GM08714 (cell line): Measurements from ENCODE around the gene FLNB.

ENCODE experiments used
- H3K4me3 ChIP-seq: fragments of 200-500 bp; sonication (Bioruptor generic); 2 replicates; pipeline ENCODE4 v1.5.1; 2014; ENCODE audit warnings: mild to moderate bottlenecking, low read length, inconsistent platforms
- ZNF274 ChIP-seq: IDR thresholded peaks from 2 replicates; pipeline ENCODE4 v1.6.1; 2012; ENCODE audit warnings: mild to moderate bottlenecking, low read depth, low read length

FLNB gene

GRCh38 chr3:58009749-58010535 is 1.7 kb downstream of the FLNB start:
- H3K4me3 ChIP-seq = peak overlapping the region; percentile 85; the same call in 1 of the 2 replicates
- no peak for TF ChIP-seq ZNF274

DNA sequence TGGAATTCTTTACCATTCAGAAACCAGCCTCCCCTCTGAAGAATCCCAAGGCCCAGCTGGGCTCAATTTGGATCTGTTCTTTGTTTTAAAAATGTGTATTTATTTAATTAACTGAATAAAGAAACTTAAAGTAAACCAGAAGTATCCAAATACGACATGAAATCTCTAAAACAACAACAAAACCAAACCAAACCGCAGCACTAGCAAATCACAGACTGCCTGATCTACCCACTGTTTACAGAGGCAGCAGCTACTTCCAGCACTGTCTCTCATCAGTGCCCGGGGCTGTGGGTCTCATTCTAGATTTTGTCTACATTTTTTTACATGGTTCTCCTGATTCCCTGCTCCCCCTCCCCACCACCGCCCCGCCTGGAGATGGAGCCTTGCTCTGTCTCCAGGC is 2.3 kb downstream of the FLNB start:
- H3K4me3 ChIP-seq = no peak overlapping the region
- no peak for TF ChIP-seq ZNF274

- TF ChIP-seq ZNF274 = no peak
- no peak overlapping the region for H3K4me3 ChIP-seq
Measured at GRCh38 chr3:58011580-58011979, 3.4 kb downstream of the FLNB start.

DNA sequence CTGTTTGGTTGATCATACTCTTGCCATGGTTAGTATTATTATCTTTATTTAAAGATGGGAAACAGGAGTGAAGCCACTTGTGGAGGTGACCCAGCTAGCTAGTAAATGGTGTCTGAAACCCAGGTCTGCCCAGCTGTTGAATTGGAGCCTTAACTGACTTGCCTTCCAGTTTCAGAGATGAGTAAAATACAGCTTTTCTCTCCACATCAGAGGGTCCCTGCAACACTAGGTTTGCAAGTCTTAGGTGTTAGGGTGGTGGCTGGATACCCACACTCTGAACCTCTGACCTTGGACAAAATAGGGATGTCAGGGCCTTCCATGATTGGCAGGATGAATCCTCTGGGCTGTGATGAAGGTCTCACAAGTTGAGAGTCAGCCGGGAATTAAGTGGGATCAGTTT is 4.1 kb downstream of the FLNB start:
- no peak overlapping the region for H3K4me3 ChIP-seq
- TF ChIP-seq ZNF274 = no peak

GRCh38 chr3:58013099-58013498 is 4.9 kb downstream of the FLNB start:
- TF ChIP-seq ZNF274 = no peak
- H3K4me3 ChIP-seq = no peak overlapping the region

GRCh38 chr3:58013973-58014649 is 5.9 kb downstream of the FLNB start:
- TF ChIP-seq ZNF274 = no peak
- no peak overlapping the region for H3K4me3 ChIP-seq

- TF ChIP-seq ZNF274 = no peak
- H3K4me3 ChIP-seq = no peak overlapping the region
Measured at GRCh38 chr3:58015520-58015915, 7.3 kb downstream of the FLNB start.

DNA sequence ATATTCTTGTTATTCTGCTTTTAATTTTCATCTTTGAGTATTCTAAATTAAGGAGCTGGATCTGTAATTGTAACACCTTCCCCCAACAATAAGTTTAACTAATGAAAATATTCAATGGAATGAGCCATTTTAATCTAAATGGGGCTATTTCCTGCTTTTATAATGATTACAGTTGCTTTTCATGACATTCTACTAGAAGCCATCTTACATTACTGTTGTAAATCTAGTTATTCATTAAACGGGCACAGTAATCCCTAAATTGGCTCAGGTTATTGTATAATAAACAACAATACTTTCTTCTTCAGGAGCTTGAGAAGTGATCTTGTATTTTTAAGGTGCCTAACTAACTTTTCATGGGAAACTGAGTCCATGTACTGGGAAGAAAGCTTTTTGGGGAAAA is 8.5 kb downstream of the FLNB start:
- H3K4me3 ChIP-seq = no peak overlapping the region
- TF ChIP-seq ZNF274 = no peak

- TF ChIP-seq ZNF274 = no peak
- H3K4me3 ChIP-seq = no peak overlapping the region
Measured at GRCh38 chr3:58018892-58019742, 10.9 kb downstream of the FLNB start.

DNA sequence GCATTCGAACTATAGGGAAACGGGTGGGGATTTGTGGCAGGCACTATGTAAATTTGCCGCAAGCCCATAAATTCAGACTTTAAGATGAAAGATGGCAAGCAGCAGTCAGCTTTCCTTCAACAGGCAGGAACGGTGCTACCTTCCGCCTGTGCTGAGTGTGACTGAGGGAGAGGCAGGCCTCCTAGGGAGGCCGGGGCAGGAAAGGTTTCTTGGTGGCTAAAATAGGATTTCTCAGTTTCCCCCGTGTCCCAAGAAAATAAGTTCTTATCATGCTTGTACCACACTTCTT is 12.5 kb downstream of the FLNB start:
- H3K4me3 ChIP-seq = no peak overlapping the region
- TF ChIP-seq ZNF274 = no peak

DNA sequence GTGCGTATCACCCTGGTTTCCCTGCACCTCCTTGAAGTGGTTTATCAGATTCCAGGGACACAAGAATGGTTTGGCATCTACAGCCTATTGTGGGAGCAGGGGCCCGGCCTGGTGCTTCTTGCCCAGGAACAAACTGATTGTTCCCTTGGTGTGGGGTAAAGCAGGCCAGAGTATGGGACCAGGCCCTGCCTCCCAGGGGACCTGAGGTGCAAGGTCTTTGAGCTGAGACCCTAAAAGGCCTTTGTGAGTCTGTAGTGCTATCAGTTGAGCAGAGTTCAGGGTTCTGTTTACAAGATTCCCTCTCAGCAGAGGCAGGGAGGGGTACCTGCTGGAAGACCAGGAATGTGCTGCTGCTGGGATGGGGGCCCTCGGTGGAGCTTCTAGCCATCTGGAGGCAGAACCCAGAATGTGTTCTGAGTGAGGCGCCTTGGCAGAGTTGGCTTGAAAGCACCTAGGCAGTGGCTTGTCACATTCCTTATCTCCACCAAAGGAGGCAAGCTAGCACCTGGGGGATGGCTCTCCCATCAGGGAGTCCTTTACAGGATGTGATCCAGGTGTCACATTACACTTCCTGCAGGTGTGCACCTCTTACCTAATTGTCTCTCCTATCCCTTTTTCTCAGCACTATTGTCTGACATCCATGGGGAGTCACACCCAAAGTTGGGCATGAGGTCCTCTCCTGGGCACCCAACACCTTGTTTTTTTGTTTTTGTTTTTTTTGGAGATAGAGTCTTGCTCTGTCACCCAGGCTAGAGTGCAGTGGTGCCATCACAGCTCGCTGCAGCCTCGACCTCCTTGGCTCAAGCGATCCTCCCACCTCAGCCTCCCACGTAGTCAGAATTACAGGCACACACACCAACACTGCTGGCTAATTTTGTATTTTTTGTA is 13.1 kb downstream of the FLNB start:
- no peak overlapping the region for H3K4me3 ChIP-seq
- TF ChIP-seq ZNF274 = no peak

GRCh38 chr3:58021962-58022361 is 13.7 kb downstream of the FLNB start:
- TF ChIP-seq ZNF274 = no peak

GRCh38 chr3:58022490-58022889 is 14.3 kb downstream of the FLNB start:
- no peak for TF ChIP-seq ZNF274
- H3K4me3 ChIP-seq = no peak overlapping the region

More at GRCh38 chr3:58021962-58022361, 13.7 kb downstream of the FLNB start:
- H3K4me3 ChIP-seq = no peak overlapping the region

- TF ChIP-seq ZNF274 = no peak
- H3K4me3 ChIP-seq = no peak overlapping the region
Measured at GRCh38 chr3:58023531-58023930, 15.3 kb downstream of the FLNB start.
